Calu3 (cell line): ENCODE measurements around the gene ACTR1A. TPM values are rescaled to one million over a fixed set of nuclear protein-coding genes. Genes with fewer than 3 reads are reported as not detected.
A peak's percentile ranks its signal among the peaks of the same experiment; 100 is the strongest.

Experiments used
- Bru-seq: library from RNA; stranded (reverse); fragments of 400-500 nt; gene quantifications from one replicate; lab custom pipeline; 2021; lab: Mats Ljungman, UMichigan
- BruChase-seq, 2 experiments: library from RNA; stranded (reverse); fragments of 400-500 nt; gene quantifications; one replicate each; lab custom pipeline; 2021; lab: Mats Ljungman, UMichigan
- BruUV-seq: library from RNA; stranded (reverse); fragments of 400-500 nt; replicated peaks from 2 replicates; lab custom pipeline; 2021; lab: Mats Ljungman, UMichigan
- CTCF ChIA-PET: fragments of 300-600 bp; sonication (Branson Sonifier 250); formaldehyde crosslinking; loops from one replicate; lab custom pipeline; 2022; ENCODE audit warnings: antibody characterized with exemption; lab: Charles Lee
- DNase-seq: peaks from one replicate; pipeline ENCODE4 v3.0.0; 2022
- H3K27ac Mint-ChIP-seq: one replicate; pipeline ENCODE4 v1.8.0; 2022; ENCODE audit warnings: mixed read lengths; ENCODE audit not compliant: unreplicated experiment
- H3K27me3 Mint-ChIP-seq: one replicate; pipeline ENCODE4 v1.8.0; 2022; ENCODE audit warnings: mixed read lengths; ENCODE audit not compliant: unreplicated experiment
- H3K36me3 Mint-ChIP-seq: one replicate; pipeline ENCODE4 v1.8.0; 2022; ENCODE audit warnings: mild to moderate bottlenecking, moderate library complexity, mixed read lengths; ENCODE audit not compliant: insufficient read depth, unreplicated experiment
- H3K4me1 Mint-ChIP-seq: one replicate; pipeline ENCODE4 v1.8.0; 2022; ENCODE audit warnings: mild to moderate bottlenecking, low read depth, mixed read lengths; ENCODE audit not compliant: unreplicated experiment
- H3K4me3 Mint-ChIP-seq: one replicate; pipeline ENCODE4 v1.8.0; 2022; ENCODE audit warnings: mild to moderate bottlenecking, low read depth, moderate library complexity, mixed read lengths; ENCODE audit not compliant: unreplicated experiment
- H3K9me3 Mint-ChIP-seq: one replicate; pipeline ENCODE4 v1.8.0; 2022; ENCODE audit warnings: low read depth, mixed read lengths; ENCODE audit not compliant: unreplicated experiment
- intact Hi-C: fragments of 100-400 bp; cut with micrococcal nuclease; formaldehyde crosslinking; loops from one replicate; pipeline ENCODE4 v1.10.0; 2022; ENCODE audit not compliant: unreplicated experiment
- long read RNA-seq: library from polyadenylated mRNA; stranded (forward); transcript quantifications from one replicate; pipeline ENCODE4 v2.0.0, GENCODE V29; 2022
- total RNA-seq: library from RNA; stranded (reverse); gene quantifications from 2 replicates; pipeline ENCODE4 v1.2.3, GENCODE V29; 2022
- TF ChIP-seq, protein P1 (sequence below): fragments of 200-600 bp; IDR thresholded peaks from one replicate; pipeline ENCODE4 v1.8.0; 2022; ENCODE audit warnings: antibody characterized with exemption; ENCODE audit not compliant: unreplicated experiment

Gene ACTR1A
- total RNA-seq (43.7 and 48.2 TPM in 2 replicates), Bru-seq, nascent RNA (percentile 64 among the genes with signal in this experiment), BruChase-seq, experiment 1, labeled RNA remaining after a 6-hour chase (percentile 77 among the genes with signal in this experiment), BruChase-seq, experiment 2, labeled RNA remaining after a 2-hour chase (percentile 68 among the genes with signal in this experiment)
- long read RNA-seq, transcript ACTR1A-201 (11 exons, 2,829 nt) = major isoform, 81 of 97 reads
- long read RNA-seq, partial matches to known transcripts = 3 of 97 reads
- long read RNA-seq, other reads (novel, unspliced or antisense) = 12 of 97 reads

- H3K9me3 Mint-ChIP-seq = no peaks in the 10 kb centered on the region
- no peak within 1 kb of the TSS for H3K4me3 Mint-ChIP-seq
- peaks cover 17% of the 10 kb centered on the region for H3K36me3 Mint-ChIP-seq
- TF ChIP-seq, protein P1, sequence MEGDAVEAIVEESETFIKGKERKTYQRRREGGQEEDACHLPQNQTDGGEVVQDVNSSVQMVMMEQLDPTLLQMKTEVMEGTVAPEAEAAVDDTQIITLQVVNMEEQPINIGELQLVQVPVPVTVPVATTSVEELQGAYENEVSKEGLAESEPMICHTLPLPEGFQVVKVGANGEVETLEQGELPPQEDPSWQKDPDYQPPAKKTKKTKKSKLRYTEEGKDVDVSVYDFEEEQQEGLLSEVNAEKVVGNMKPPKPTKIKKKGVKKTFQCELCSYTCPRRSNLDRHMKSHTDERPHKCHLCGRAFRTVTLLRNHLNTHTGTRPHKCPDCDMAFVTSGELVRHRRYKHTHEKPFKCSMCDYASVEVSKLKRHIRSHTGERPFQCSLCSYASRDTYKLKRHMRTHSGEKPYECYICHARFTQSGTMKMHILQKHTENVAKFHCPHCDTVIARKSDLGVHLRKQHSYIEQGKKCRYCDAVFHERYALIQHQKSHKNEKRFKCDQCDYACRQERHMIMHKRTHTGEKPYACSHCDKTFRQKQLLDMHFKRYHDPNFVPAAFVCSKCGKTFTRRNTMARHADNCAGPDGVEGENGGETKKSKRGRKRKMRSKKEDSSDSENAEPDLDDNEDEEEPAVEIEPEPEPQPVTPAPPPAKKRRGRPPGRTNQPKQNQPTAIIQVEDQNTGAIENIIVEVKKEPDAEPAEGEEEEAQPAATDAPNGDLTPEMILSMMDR = no peak
- BruUV-seq = no TSS peak
- peak; percentile 90 for DNase-seq
- no peaks in the 10 kb centered on the region for H3K27me3 Mint-ChIP-seq
- H3K4me1 Mint-ChIP-seq = no peaks in the 10 kb centered on the region
- no peak within 1 kb of the TSS for H3K27ac Mint-ChIP-seq
- intact Hi-C loops = loop anchor here (2.0 to 10.0 kb wide), 2 partner anchors 82 to 142 kb away; partner anchors contain the start of gene TRIM8
- CTCF ChIA-PET = interaction anchor here (0.6 to 3.3 kb wide), 7 partner anchors 24 to 165 kb away, joined by 3 to 31 read pairs (median 4); no protein-coding TSS in a partner anchor
Observed at GRCh38 chr10:102502337-102503151, at the start of gene ACTR1A. TSS of gene ACTR1A (minus strand) at chr10:102502712. CDS start at chr10:102502647, 65 bp downstream.

GRCh38 chr10:102550636-102551210, 48.2 kb upstream of the ACTR1A start:
- no peak for DNase-seq
- no peak overlapping the region for H3K4me3 Mint-ChIP-seq
- TF ChIP-seq, protein P1 = no peak
- CTCF ChIA-PET = no interaction called here
- H3K36me3 Mint-ChIP-seq = no peaks in the 10 kb centered on the region
- no TSS peak for BruUV-seq
- no peaks in the 10 kb centered on the region for H3K9me3 Mint-ChIP-seq
- H3K27ac Mint-ChIP-seq = no peak overlapping the region
- H3K27me3 Mint-ChIP-seq = no peaks in the 10 kb centered on the region
- H3K4me1 Mint-ChIP-seq = no peaks in the 10 kb centered on the region
- intact Hi-C loops = no loop called here

GRCh38 chr10:102549549-102549948, 47.0 kb upstream of the ACTR1A start:
- Mint-ChIP-seq H3K27ac (no peak overlapping the region), H3K27me3 (no peaks in the 10 kb centered on the region), H3K36me3 (no peaks in the 10 kb centered on the region), H3K9me3 (no peaks in the 10 kb centered on the region), H3K4me3 (no peak overlapping the region), H3K4me1 (no peaks in the 10 kb centered on the region)
- CTCF ChIA-PET = no interaction called here
- BruUV-seq = no TSS peak
- no peak for DNase-seq
- intact Hi-C loops = no loop called here
- TF ChIP-seq, protein P1 = no peak

GRCh38 chr10:102546606-102547320, 44.3 kb upstream of the ACTR1A start:
- DNase-seq = no peak
- H3K4me3 Mint-ChIP-seq = no peak overlapping the region
- intact Hi-C loops = no loop called here
- no peaks in the 10 kb centered on the region for H3K4me1 Mint-ChIP-seq
- no peaks in the 10 kb centered on the region for H3K36me3 Mint-ChIP-seq
- no peak overlapping the region for H3K27ac Mint-ChIP-seq
- no peaks in the 10 kb centered on the region for H3K27me3 Mint-ChIP-seq
- H3K9me3 Mint-ChIP-seq = no peaks in the 10 kb centered on the region
- TF ChIP-seq, protein P1 = no peak
- CTCF ChIA-PET = no interaction called here
- no TSS peak for BruUV-seq
